Smooth muscle cell (in vitro differentiated cells): Measurements from ENCODE around the gene TFB2M. TPM values are rescaled to one million over a fixed set of nuclear protein-coding genes. Genes with fewer than 3 reads are reported as not detected.

Experiments used
- DNase-seq: peaks from one replicate; lab custom pipeline; 2025; ENCODE audit not compliant: unreplicated experiment; lab: John Stamatoyannopoulos, UW
- H2AFZ ChIP-seq: fragments of 200-600 bp; sonication (generic); 2 replicates; pipeline ENCODE4 v1.6.0; 2016; ENCODE audit warnings: antibody characterized with exemption, low read depth, mild to moderate bottlenecking
- H3F3A ChIP-seq: fragments of 200-600 bp; sonication (generic); 2 replicates; pipeline ENCODE4 v1.6.0; 2017; ENCODE audit warnings: antibody characterized with exemption, low read depth
- H3K27ac ChIP-seq: fragments of 200-600 bp; sonication (generic); 2 replicates; pipeline ENCODE4 v1.5.1; 2016; ENCODE audit warnings: low read depth, mild to moderate bottlenecking
- H3K27me3 ChIP-seq: fragments of 200-600 bp; sonication (generic); 2 replicates; pipeline ENCODE4 v1.6.1; 2016; ENCODE audit warnings: low read depth, mild to moderate bottlenecking
- H3K36me3 ChIP-seq: fragments of 200-600 bp; sonication (generic); 2 replicates; pipeline ENCODE4 v1.5.1; 2016; ENCODE audit warnings: low read depth
- H3K4me1 ChIP-seq: fragments of 200-600 bp; sonication (generic); 2 replicates; pipeline ENCODE4 v1.5.1; 2016; ENCODE audit warnings: low read depth
- H3K4me2 ChIP-seq: fragments of 200-600 bp; sonication (generic); 2 replicates; pipeline ENCODE4 v1.6.0; 2016; ENCODE audit warnings: mild to moderate bottlenecking
- H3K4me3 ChIP-seq: fragments of 200-600 bp; sonication (generic); 2 replicates; pipeline ENCODE4 v1.5.1; 2016; ENCODE audit warnings: mild to moderate bottlenecking
- H3K79me2 ChIP-seq: fragments of 200-600 bp; sonication (generic); 2 replicates; pipeline ENCODE4 v1.6.0; 2016; ENCODE audit warnings: low read depth, mild to moderate bottlenecking
- H3K9ac ChIP-seq: fragments of 200-600 bp; sonication (generic); 2 replicates; pipeline ENCODE4 v1.6.0; 2016; ENCODE audit warnings: low read depth
- H3K9me3 ChIP-seq: fragments of 200-600 bp; sonication (generic); replicated peaks from 2 replicates; pipeline ENCODE4 v1.5.1; 2016; ENCODE audit warnings: low read depth
- H4K20me1 ChIP-seq: fragments of 200-600 bp; sonication (generic); 2 replicates; pipeline ENCODE4 v1.6.0; 2016; ENCODE audit warnings: low read depth
- WGBS: methylation state at CpG from one replicate; pipeline ENCODE4 v1.1.7; 2016; ENCODE audit warnings: low lambda C conversion rate; 5-methylcytosine and 5-hydroxymethylcytosine counted together
- polyA plus RNA-seq: library from polyadenylated mRNA; unstranded; fragments of >200 nt; fragmentation: Nextera tagmentation; extraction: Ambion mirVana; gene quantifications from 2 replicates; pipeline ENCODE4 v1.2.1, GENCODE V29; 2016
- total RNA-seq: library from RNA; depleted of rRNA; stranded (reverse); fragments of >200 nt; gene quantifications from 2 replicates; pipeline ENCODE4 v1.2.3, GENCODE V29; 2014
- TF ChIP-seq, protein P1 (sequence below): fragments of 200-600 bp; sonication (generic); IDR thresholded peaks from 2 replicates; pipeline ENCODE4 v1.5.1; 2017; ENCODE audit warnings: borderline replicate concordance, mild to moderate bottlenecking, antibody characterized with exemption; ENCODE audit not compliant: insufficient read depth, poor library complexity, severe bottlenecking

The TFB2M gene
- total and polyA plus RNA-seq, 2 experiments from 2014 or later, result 15.0 to 24.0 TPM

DNA sequence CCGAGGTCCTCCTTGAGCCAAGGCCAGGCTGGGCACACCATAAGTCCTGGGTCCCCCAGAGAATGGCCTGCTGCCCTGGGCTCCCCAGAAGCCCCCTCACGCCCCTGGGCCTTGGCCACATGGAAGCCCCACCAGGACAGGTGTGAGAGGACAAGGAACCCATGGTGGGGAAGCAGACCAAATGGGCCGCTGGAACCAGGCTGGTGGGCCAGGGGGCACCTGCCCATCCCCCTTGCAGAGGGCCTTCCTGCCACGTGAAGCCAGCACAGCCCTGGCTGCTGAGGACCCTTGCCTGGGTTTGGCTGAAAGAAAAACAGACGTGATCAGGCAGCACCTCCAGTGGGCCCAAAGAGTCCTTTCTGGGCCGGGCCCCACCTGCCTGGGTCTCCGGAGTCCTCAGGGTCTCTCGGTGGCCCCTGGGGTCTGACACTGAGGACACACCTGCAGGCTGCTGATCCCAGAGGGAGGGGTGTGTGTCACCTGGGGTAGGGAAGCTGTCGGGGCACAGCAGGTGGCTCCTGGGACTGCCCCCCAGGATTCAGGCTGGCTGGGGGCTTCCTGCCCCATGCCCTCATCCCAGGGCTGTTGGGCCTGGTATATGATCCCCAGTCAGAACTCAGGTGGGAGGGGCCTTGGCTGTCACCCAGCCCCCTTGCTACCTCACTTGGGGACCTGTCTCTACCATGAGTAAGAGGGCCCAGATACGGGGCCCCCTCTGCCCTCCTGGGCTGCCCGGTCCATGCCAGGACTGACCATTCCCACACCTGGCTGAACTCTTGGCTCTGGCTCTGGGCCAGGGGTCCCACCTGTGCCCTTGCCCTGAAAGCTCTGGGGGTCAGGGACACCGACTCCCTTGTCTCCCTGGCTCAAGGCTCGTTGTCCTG lies 55.7 kb downstream of the TFB2M start:
- Histone ChIP-seq H3K9ac (no peak overlapping the region), H4K20me1 (no peaks in the 10 kb centered on the region), H3K9me3 (no peaks in the 10 kb centered on the region), H3K4me3 (no peak overlapping the region), H3K36me3 (no peaks in the 10 kb centered on the region), H3K4me1 (peaks cover 4% of the 10 kb centered on the region), H2AFZ (no peak overlapping the region), H3K79me2 (peaks cover 4% of the 10 kb centered on the region), H3K27me3 (no peaks in the 10 kb centered on the region), H3K4me2 (no peak overlapping the region), H3K27ac (no peak overlapping the region), H3F3A (no peaks in the 10 kb centered on the region)
- TF ChIP-seq, protein P1, sequence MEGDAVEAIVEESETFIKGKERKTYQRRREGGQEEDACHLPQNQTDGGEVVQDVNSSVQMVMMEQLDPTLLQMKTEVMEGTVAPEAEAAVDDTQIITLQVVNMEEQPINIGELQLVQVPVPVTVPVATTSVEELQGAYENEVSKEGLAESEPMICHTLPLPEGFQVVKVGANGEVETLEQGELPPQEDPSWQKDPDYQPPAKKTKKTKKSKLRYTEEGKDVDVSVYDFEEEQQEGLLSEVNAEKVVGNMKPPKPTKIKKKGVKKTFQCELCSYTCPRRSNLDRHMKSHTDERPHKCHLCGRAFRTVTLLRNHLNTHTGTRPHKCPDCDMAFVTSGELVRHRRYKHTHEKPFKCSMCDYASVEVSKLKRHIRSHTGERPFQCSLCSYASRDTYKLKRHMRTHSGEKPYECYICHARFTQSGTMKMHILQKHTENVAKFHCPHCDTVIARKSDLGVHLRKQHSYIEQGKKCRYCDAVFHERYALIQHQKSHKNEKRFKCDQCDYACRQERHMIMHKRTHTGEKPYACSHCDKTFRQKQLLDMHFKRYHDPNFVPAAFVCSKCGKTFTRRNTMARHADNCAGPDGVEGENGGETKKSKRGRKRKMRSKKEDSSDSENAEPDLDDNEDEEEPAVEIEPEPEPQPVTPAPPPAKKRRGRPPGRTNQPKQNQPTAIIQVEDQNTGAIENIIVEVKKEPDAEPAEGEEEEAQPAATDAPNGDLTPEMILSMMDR, result no peak
- no peak for DNase-seq
- 93% methylated on average over 13 of the region's 13 CpGs for WGBS

DNA sequence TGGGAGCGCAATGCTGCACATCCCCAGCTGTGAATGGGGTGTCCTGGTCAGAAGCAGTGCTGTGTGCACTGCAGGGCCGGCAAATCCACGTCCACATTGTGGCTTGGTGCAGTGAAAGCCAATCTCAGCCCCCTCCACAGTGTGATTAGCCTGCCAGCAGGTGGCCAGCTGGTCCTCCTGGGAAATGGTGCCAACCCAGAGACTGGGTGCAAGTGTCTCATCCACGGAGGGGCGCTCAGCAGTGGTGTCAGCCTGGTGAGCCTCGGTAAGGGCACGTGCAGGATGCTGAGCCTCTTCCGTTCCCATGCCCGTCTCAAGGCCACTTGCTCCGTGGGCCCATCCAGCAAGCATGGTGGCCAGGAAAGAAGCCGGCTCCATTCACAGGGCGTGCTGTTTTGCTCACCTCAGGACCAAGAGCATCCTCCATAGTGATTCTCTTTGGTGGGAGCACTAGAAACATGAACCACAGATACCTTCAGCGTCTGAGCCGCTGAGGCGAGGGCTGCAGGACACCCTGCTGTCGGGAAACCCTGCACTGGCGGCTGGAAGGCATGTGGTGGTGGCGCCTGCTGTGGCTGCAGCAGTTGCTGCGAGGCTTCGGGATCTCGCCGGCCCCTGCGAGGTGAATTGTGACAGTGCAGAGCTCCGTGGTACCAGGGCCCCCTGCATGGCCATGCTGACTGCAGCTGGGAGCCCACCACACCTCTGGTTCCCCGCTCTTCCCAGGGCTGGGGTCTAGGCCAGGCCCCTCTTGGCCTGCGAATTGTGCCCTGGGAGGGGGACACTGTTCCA lies 57.0 kb downstream of the TFB2M start:
- Histone ChIP-seq H3K4me3 (no peak overlapping the region), H3K4me2 (no peak overlapping the region), H3K9ac (no peak overlapping the region), H4K20me1 (no peaks in the 10 kb centered on the region), H3K79me2 (peaks cover 4% of the 10 kb centered on the region), H3K27ac (no peak overlapping the region), H2AFZ (no peak overlapping the region), H3K36me3 (no peaks in the 10 kb centered on the region), H3K9me3 (no peaks in the 10 kb centered on the region), H3F3A (no peaks in the 10 kb centered on the region), H3K4me1 (peaks cover 4% of the 10 kb centered on the region), H3K27me3 (no peaks in the 10 kb centered on the region)
- 87% methylated on average over 26 of the region's 26 CpGs for WGBS
- DNase-seq, result no peak
- TF ChIP-seq, protein P1, result no peak

DNA sequence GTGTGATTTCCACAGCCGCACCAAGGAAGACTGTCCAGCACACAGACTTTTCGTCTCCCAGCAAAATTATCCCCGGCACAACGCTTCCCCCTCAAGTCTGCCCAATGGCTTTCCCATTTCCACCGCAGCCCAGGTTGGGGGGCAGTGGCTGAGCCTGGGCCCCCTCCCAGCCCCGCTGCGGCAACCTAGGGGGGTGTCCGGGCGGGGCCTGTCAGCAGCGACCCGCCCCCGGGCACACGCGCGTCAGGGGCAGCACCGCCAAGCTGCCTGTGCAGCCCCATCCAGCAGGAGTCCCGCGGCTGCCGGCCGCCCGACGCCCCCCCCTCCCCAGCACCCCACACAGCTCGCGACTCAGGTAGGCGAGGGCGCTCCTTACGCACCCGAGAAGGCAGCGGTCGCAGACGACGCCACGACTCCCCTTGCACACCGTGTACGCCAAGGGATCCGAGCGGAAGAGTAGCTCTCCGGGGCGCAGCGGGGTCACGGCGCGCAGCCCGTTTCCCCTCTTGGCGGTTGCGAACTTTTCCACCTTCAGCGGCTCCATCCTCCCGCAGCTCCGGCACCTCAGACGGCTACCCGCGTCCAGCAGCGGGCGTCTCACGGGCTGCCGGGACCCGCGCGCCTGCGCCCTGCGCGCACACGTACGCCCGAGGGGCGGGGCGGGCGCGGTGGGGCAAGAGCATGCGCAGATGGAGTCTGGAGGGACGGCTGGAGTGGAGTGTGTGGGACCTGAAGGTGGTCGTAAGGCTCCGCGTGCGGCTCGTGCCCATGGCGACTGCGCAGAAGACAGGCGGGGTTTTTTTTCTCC lies 59.2 kb downstream of the TFB2M start, which contains the start of gene SMYD3:
TSS of gene SMYD3 (minus strand) at position 606 of the 808 bp plus-strand sequence.
- no peaks in the 10 kb centered on the region for H3K9me3 ChIP-seq
- peak; percentile 40 for DNase-seq
- peak within 1 kb of the TSS; percentile 99 for H2AFZ ChIP-seq
- H4K20me1 ChIP-seq, result no peaks in the 10 kb centered on the region
- H3K79me2 ChIP-seq, result peaks cover 4% of the 10 kb centered on the region
- TF ChIP-seq, protein P1, result peak; percentile 6
- H3K27ac ChIP-seq, result no peak within 1 kb of the TSS
- no peaks in the 10 kb centered on the region for H3K36me3 ChIP-seq
- no peaks in the 10 kb centered on the region for H3K27me3 ChIP-seq
- H3K9ac ChIP-seq, result peak within 1 kb of the TSS; percentile 71
- peak within 1 kb of the TSS; percentile 99 for H3K4me3 ChIP-seq
- H3K4me2 ChIP-seq, result peak within 1 kb of the TSS; percentile 95
- 1% methylated on average over 48 of the region's 79 CpGs for WGBS
- peaks cover 4% of the 10 kb centered on the region for H3K4me1 ChIP-seq
- no peaks in the 10 kb centered on the region for H3F3A ChIP-seq
